GM18858 (cell line): ENCODE results near the gene ACOXL.

Source experiments
- ATAC-seq: cut with Tn5 transposase; IDR thresholded peaks from one replicate; pipeline ENCODE4 v1.9.1; 2021; ENCODE audit not compliant: unreplicated experiment

Gene ACOXL

GRCh38 chr2:111121028-111121827 is 388.9 kb downstream of the ACOXL start:
- ATAC-seq: no peak

GRCh38 chr2:111121828-111122630 is 389.7 kb downstream of the ACOXL start:
- ATAC-seq: peak; percentile 55

GRCh38 chr2:111122631-111123421 is 390.5 kb downstream of the ACOXL start:
- ATAC-seq: no peak

GRCh38 chr2:111123751-111124150 is 391.4 kb downstream of the ACOXL start:
- ATAC-seq: no peak

GRCh38 chr2:111126581-111126980 is 394.2 kb downstream of the ACOXL start:
- no peak for ATAC-seq

- no peak for ATAC-seq
Measured at GRCh38 chr2:111127351-111127750, 395.0 kb downstream of the ACOXL start.

GRCh38 chr2:111128096-111128495 is 395.7 kb downstream of the ACOXL start:
- no peak for ATAC-seq

GRCh38 chr2:111133603-111134002 is 401.2 kb downstream of the ACOXL start:
- ATAC-seq: no peak

GRCh38 chr2:111134055-111134454 is 401.7 kb downstream of the ACOXL start:
- ATAC-seq: no peak

GRCh38 chr2:111135237-111135909 is 403.0 kb downstream of the ACOXL start:
- ATAC-seq: no peak

- no peak for ATAC-seq
Measured at GRCh38 chr2:111135910-111136297, 403.5 kb downstream of the ACOXL start.

GRCh38 chr2:111138839-111139238 is 406.5 kb downstream of the ACOXL start:
- ATAC-seq: no peak

- ATAC-seq: no peak
Measured at GRCh38 chr2:111139637-111140317, 407.4 kb downstream of the ACOXL start.

- ATAC-seq: no peak
Measured at GRCh38 chr2:111140815-111141214, 408.4 kb downstream of the ACOXL start.

- ATAC-seq: no peak
Measured at GRCh38 chr2:111142101-111142500, 409.7 kb downstream of the ACOXL start.

GRCh38 chr2:111143107-111143842 is 410.9 kb downstream of the ACOXL start:
- ATAC-seq: no peak

- no peak for ATAC-seq
Measured at GRCh38 chr2:111143843-111144198, 411.4 kb downstream of the ACOXL start.

GRCh38 chr2:111145103-111145760 is 412.9 kb downstream of the ACOXL start:
- no peak for ATAC-seq

- ATAC-seq: no peak
Measured at GRCh38 chr2:111145951-111146350, 413.6 kb downstream of the ACOXL start.
